AG09309 (cell line): Measurements from ENCODE around the gene WTAP.

ENCODE experiments used
- DNase-seq: peaks from one replicate; pipeline ENCODE4 v3.0.0-alpha.2; 2010; ENCODE audit warnings: low read depth
- H3K4me3 ChIP-seq: 2 replicates; pipeline ENCODE4 v1.5.1; 2011; ENCODE audit warnings: mild to moderate bottlenecking, low read depth, low read length, moderate library complexity; ENCODE audit not compliant: control insufficient read depth
- CTCF ChIP-seq: IDR thresholded peaks from 2 replicates; pipeline ENCODE4 v1.5.1; 2011; ENCODE audit warnings: mild to moderate bottlenecking, low read depth, low read length, inconsistent platforms; ENCODE audit not compliant: insufficient read depth, control insufficient read depth; ENCODE audit errors: missing control alignments

Gene WTAP

GRCh38 chr6:159726918-159727716 lies at the start of gene WTAP:
TSS of gene WTAP (plus strand) at chr6:159727506. CDS start at chr6:159736266, 8,760 bp downstream.
- peak; percentile 78 for DNase-seq
- TF ChIP-seq CTCF, result no peak
- peak within 1 kb of the TSS; percentile 68 for H3K4me3 ChIP-seq

GRCh38 chr6:159677506-159678165 lies 49.7 kb upstream of the WTAP start:
- no peak overlapping the region for H3K4me3 ChIP-seq
- DNase-seq, result no peak
- no peak for TF ChIP-seq CTCF

- no peak for DNase-seq
- TF ChIP-seq CTCF, result no peak
- no peak overlapping the region for H3K4me3 ChIP-seq
Measured at GRCh38 chr6:159678574-159678973, 48.7 kb upstream of the WTAP start.

GRCh38 chr6:159679091-159680077 lies 47.9 kb upstream of the WTAP start:
- no peak for DNase-seq
- no peak for TF ChIP-seq CTCF
- H3K4me3 ChIP-seq, result no peak overlapping the region

- no peak overlapping the region for H3K4me3 ChIP-seq
- no peak for TF ChIP-seq CTCF
- no peak for DNase-seq
Measured at GRCh38 chr6:159680104-159680503, 47.2 kb upstream of the WTAP start.

GRCh38 chr6:159681191-159681880 lies 46.0 kb upstream of the WTAP start:
- no peak overlapping the region for H3K4me3 ChIP-seq
- no peak for TF ChIP-seq CTCF
- no peak for DNase-seq
